ENCODE results near the gene HGD.

HGD gene

DNA sequence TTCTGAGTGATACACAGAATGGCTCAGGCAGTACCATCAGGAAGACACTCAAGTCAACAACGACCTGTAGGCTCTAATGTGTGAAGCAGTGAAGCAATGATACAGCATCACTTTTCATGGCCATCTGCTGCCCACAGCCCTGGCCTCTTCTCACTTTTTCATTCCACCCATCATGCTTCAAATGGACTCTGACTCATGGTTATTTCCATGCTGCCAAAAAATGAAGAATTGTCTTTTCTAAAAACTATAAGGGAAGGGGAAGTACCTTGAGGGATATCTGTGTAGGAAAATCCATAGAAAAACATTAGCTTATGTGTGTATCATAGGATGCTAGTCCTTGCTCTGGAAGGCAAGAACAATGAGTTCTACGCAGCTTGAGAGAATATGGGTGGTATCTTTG, 11.5 kb downstream of the HGD start:
- no peak for DNase-seq (ENCODE audit: low read depth, low spot score)
- POLR2A ChIA-PET, result no interaction called here
- CTCF ChIA-PET, result no interaction called here
- TF ChIP-seq, protein P1, sequence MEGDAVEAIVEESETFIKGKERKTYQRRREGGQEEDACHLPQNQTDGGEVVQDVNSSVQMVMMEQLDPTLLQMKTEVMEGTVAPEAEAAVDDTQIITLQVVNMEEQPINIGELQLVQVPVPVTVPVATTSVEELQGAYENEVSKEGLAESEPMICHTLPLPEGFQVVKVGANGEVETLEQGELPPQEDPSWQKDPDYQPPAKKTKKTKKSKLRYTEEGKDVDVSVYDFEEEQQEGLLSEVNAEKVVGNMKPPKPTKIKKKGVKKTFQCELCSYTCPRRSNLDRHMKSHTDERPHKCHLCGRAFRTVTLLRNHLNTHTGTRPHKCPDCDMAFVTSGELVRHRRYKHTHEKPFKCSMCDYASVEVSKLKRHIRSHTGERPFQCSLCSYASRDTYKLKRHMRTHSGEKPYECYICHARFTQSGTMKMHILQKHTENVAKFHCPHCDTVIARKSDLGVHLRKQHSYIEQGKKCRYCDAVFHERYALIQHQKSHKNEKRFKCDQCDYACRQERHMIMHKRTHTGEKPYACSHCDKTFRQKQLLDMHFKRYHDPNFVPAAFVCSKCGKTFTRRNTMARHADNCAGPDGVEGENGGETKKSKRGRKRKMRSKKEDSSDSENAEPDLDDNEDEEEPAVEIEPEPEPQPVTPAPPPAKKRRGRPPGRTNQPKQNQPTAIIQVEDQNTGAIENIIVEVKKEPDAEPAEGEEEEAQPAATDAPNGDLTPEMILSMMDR (IDR thresholded peaks at IDR 0.05; ENCODE audit: insufficient read depth, low read length, missing control alignments), result no peak
- no peak overlapping the region for H3K4me3 ChIP-seq (ENCODE audit: low read depth, low read length)

DNA sequence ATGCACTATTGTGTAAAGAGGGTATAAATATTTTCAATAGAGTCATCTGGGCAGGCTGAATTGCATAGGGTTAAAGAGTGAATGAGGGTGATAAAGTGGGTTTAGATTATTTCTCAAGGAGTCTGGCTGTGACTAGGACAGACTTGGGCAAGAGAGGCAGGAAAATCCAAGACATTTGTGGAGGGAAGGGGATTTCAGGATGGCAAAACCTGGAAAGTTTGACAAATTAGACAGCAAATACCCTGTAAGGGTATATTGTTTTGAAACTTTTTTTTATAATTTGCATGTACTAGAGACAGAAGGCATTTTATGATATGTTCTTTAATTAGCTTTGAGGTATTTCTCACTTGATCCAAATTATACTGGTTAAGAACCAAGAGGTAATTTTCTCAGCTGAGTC, 17.1 kb downstream of the HGD start:
- DNase-seq (ENCODE audit: low read depth, low spot score), result no peak
- TF ChIP-seq, protein P1 (IDR thresholded peaks at IDR 0.05; ENCODE audit: insufficient read depth, low read length, missing control alignments), result no peak
- H3K4me3 ChIP-seq (ENCODE audit: low read depth, low read length), result no peak overlapping the region
- ChIA-PET CTCF (no interaction called here), POLR2A (no interaction called here)

DNA sequence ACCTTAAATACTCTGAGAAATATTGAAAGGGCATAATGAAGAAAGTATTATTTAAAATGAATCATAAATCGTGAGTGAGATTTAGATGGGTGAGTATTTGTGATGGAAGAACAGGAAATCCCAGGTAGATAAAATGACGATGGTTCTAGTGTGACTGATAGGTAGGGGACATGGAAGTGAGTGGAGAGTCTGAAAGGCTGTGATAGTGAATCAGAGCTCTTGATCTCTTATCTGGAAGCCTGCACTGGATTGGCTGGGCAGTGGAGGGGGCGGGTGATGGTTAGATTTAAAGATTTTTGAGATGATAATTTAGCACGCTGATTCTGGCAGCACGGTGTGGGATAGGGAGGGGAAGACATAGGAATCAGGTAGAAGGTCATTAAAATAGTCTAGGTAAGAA, 20.1 kb downstream of the HGD start:
- ChIA-PET POLR2A (no interaction called here), CTCF (no interaction called here)
- no peak overlapping the region for H3K4me3 ChIP-seq (ENCODE audit: low read depth, low read length)
- DNase-seq (ENCODE audit: low read depth, low spot score), result no peak
- TF ChIP-seq, protein P1 (IDR thresholded peaks at IDR 0.05; ENCODE audit: insufficient read depth, low read length, missing control alignments), result no peak

DNA sequence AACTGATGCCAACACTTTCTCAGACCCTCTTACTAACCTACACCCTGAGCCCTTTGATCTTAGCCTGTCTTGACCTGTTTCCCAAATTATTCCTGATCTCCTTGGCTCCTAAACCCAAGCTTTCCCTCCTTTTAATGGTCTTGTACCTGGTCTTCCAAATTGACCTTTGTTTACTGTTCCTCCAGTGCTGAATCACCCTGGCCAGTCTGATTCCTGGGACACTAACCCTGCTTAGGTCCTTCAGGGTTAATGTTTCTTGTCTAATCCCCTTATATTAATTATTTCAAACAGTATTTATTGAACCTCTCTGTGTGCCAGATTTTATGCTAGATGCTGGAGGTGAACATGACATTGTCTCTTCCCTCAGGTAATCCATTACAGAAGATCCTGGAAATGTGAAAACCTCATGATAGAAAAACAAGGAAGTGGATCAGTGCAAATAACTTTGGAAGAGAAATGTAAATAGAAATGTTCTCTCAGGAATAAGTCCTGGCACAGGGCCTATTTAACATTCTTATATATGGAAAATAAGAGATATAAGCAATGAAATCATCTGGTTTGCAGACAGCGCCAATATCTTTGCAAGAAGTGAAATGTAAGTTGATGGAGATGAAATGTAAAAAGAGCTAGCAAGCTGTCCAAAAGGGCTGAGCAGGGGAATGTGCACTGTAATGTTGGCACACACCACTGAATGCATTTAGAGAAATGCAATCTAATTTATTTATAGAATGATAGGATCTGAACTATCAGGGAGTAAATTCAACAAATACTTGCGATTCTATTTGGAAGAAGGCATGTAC, 20.7 kb downstream of the HGD start:
- H3K4me3 ChIP-seq (ENCODE audit: low read depth, low read length), result no peak overlapping the region
- no peak for DNase-seq (ENCODE audit: low read depth, low spot score)
- ChIA-PET POLR2A (no interaction called here), CTCF (interaction anchor here (1.0 kb wide), 1 partner anchor 15 kb away, joined by 3 read pairs; no protein-coding TSS in a partner anchor)
- TF ChIP-seq, protein P1 (IDR thresholded peaks at IDR 0.05; ENCODE audit: insufficient read depth, low read length, missing control alignments), result no peak

DNA sequence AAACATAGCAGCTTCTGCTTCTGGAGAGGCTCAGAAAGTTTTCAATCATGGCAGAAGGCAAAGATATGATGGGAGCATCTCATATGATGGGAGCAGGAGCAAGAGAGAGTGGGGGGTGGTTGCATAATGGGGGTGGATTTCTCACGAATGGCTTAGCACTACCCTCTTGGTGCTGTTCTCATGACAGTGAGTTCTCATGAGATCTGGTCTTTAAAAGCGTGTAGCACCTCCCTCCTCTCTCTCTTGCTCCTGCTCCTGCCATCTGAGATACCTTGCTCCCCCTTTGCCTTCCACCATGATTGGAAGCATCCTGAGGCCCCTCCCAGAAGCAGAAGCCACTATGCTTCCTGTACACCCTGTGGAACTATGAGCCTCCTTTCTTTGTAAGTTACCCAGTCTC, 22.2 kb downstream of the HGD start:
- ChIA-PET POLR2A (no interaction called here), CTCF (no interaction called here)
- DNase-seq (ENCODE audit: low read depth, low spot score), result no peak
- no peak overlapping the region for H3K4me3 ChIP-seq (ENCODE audit: low read depth, low read length)
- TF ChIP-seq, protein P1 (IDR thresholded peaks at IDR 0.05; ENCODE audit: insufficient read depth, low read length, missing control alignments), result no peak

DNA sequence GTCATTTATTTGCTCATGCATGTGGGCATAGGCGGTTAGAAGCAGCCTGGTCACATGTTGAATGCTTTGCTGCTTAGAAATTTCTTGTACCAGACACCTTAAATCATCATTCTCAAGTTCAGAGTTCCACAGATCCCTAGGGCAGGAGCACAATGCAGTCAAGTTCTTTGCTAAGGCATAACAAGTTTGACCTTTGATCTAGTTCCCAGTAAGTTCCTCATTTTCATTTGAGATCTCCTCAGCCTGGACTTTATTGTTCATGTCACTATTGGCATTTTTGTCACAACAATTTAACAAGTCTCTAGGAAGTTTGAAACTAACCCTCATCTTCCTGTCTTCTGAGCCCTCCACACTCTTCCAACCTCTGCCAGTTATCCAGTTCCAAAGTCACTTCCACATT, 22.8 kb downstream of the HGD start:
- CTCF ChIA-PET, result interaction anchor here (0.8 kb wide), 1 partner anchor 135 kb away, joined by 3 read pairs; no protein-coding TSS in a partner anchor
- POLR2A ChIA-PET, result no interaction called here
- TF ChIP-seq, protein P1 (IDR thresholded peaks at IDR 0.05; ENCODE audit: insufficient read depth, low read length, missing control alignments), result no peak
- H3K4me3 ChIP-seq (ENCODE audit: low read depth, low read length), result no peak overlapping the region
- DNase-seq (ENCODE audit: low read depth, low spot score), result no peak
